ENCODE results near the gene SNRPF.

DNA sequence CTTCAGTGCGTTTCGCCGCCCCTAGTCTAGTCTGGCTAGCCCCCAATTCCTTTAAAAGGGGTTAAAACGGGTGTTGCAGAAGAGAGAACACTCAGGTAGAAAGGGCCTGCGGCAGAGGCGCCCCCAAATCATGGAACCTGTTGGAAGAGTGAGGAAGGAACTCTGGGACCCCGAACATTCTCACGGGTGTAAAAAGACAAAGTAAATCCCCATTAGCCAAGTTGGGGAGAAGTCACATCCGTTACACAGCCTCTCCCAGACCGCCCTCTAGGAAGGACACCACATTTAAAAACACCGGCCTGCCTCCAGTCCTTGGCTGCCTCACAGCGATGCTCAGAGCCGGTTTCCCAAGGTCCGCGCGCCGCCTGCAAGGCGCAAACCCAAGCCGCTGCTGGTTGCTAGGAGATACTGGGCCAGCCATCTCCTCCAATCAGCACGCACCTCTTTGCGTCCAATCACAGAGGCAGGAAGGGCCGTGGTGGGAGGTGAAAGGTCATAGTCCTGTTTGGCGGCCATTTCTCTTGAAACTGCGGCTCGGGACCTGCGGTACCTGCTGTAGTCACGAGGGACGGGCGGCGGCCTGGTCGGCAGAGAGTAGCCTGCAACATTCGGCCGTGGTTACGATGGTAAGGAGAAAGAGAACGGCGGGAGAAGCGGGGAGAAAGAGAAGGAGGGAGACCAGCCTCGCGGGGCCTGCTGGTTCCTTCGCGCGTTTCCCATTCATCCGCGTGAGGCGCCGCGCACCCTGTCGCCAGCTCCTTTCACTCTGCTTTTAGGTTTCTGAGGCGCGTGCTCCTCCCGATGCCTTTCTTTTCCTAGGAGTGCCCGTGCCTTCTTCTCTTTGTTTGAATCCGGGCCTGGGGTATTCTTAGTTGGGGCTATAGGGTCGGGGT, at the start of gene SNRPF:
- TF ChIP-seq, protein P1, sequence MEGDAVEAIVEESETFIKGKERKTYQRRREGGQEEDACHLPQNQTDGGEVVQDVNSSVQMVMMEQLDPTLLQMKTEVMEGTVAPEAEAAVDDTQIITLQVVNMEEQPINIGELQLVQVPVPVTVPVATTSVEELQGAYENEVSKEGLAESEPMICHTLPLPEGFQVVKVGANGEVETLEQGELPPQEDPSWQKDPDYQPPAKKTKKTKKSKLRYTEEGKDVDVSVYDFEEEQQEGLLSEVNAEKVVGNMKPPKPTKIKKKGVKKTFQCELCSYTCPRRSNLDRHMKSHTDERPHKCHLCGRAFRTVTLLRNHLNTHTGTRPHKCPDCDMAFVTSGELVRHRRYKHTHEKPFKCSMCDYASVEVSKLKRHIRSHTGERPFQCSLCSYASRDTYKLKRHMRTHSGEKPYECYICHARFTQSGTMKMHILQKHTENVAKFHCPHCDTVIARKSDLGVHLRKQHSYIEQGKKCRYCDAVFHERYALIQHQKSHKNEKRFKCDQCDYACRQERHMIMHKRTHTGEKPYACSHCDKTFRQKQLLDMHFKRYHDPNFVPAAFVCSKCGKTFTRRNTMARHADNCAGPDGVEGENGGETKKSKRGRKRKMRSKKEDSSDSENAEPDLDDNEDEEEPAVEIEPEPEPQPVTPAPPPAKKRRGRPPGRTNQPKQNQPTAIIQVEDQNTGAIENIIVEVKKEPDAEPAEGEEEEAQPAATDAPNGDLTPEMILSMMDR (IDR thresholded peaks at IDR 0.05; ENCODE audit: poor library complexity), result peak; percentile 24
- no peak for TF ChIP-seq EZH2 (IDR thresholded peaks at IDR 0.05; ENCODE audit: borderline replicate concordance)
- TF ChIP-seq EZH2phosphoT487 (IDR thresholded peaks at IDR 0.05; ENCODE audit: low read depth, severe bottlenecking, unreplicated experiment), result no peak
